GM21576 (cell line): ENCODE data around the gene NAGLU.

Source experiments
- ATAC-seq: cut with Tn5 transposase; IDR thresholded peaks from one replicate; pipeline ENCODE4 v1.9.1; 2021; ENCODE audit warnings: mild to moderate bottlenecking, moderate library complexity; ENCODE audit not compliant: unreplicated experiment

Gene NAGLU

DNA sequence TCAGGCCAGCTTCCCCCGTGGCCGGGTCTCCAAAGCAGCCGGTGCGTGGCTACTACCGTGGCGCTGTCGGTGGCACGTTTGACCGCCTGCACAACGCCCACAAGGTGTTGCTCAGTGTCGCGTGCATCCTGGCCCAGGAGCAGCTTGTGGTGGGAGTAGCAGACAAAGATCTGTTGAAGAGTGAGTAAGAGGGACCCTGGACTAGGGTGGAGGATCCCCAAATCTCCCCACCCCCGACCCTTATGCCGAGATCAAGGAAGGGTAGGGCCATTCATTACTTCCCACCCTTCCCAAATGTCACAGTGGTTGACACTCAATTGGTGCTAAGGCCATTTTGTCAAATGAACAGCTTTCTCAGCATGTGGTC, 27.1 kb downstream of the NAGLU start:
- no peak for ATAC-seq

DNA sequence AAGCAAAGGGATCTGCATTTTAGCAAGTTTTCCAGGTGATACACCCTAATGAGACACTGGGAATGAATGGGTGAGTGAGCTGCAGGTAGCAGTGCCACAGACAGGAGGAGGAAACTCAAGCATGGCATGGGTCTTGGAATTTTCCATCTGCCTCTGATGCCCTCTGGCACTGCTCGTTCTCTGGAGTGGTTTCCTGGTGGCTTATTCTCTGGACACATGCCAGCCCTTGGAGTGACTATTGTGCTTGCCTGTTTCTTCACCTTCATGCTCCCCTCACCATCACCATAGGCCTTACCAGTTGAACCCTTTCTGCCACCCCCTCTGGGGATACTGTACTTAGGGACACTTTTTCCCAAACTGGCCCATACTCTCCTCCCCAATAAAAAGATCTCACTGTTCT, 27.5 kb downstream of the NAGLU start:
- no peak for ATAC-seq

DNA sequence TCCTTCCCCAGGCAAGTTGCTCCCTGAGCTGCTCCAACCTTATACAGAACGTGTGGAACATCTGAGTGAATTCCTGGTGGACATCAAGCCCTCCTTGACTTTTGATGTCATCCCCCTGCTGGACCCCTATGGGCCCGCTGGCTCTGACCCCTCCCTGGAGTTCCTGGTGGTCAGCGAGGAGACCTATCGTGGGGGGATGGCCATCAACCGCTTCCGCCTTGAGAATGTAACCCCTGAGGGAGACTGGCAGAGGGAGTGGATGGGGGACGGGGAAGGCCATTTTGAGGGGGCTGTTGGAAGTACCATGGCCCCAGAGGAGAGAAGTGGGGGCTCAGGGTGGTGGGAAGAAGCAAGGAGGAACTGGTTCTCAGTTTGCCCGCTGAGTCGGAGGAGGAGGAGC, 27.9 kb downstream of the NAGLU start:
- no peak for ATAC-seq

DNA sequence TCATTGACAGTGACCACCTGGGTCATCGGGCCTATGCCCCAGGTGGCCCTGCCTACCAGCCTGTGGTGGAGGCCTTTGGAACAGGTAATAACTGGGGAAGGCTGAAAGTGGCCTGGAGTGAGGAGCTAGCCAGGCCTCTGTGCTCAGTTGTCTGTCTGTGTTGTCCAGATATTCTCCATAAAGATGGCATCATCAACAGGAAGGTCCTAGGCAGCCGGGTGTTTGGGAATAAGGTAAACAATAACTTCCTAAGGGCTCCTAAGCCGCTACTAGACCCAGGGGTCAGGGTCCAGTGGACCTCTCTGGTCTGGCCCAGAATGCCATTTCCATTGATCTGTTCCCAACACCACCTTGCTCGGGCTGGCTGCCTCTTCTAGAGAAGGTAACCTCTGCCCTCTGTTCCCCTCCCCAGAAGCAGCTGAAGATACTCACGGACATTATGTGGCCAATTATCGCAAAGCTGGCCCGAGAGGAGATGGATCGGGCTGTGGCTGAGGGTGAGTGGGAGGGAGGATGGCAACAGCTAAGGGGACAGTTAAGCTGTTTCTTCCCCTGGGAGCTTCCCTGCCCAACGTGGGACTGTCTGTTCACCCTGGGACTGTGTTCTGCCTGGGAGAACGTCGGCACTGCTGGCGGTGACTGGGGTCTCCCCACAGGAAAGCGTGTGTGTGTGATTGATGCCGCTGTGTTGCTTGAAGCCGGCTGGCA, 28.9 kb downstream of the NAGLU start:
- no peak for ATAC-seq

DNA sequence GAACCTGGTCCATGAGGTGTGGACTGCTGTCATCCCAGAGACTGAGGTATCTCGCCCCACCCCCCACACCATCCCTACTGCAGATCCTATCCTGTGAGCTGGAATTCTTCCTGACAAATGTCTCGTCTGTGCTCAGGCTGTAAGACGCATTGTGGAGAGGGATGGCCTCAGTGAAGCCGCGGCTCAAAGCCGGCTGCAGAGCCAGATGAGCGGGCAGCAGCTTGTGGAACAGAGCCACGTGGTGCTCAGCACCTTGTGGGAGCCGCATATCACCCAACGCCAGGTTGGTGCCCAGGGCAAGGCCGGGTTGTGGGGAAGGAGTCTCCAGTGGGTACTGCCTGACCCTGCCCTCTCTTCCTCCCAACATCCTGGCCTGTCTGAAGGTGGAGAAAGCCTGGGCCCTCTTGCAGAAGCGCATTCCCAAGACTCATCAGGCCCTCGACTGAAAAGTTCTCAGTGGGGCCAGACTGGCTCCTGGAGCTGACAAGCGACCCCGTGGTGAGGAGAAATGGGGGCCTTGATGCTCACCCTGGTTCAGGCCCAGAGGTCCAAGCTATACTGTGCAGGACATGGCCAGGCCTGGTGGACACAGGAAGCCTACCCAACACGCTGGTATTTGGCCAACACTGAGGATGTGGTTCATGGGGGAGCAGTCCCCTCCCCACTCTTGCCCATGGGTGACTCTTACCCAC, 29.6 kb downstream of the NAGLU start:
- ATAC-seq, result no peak

DNA sequence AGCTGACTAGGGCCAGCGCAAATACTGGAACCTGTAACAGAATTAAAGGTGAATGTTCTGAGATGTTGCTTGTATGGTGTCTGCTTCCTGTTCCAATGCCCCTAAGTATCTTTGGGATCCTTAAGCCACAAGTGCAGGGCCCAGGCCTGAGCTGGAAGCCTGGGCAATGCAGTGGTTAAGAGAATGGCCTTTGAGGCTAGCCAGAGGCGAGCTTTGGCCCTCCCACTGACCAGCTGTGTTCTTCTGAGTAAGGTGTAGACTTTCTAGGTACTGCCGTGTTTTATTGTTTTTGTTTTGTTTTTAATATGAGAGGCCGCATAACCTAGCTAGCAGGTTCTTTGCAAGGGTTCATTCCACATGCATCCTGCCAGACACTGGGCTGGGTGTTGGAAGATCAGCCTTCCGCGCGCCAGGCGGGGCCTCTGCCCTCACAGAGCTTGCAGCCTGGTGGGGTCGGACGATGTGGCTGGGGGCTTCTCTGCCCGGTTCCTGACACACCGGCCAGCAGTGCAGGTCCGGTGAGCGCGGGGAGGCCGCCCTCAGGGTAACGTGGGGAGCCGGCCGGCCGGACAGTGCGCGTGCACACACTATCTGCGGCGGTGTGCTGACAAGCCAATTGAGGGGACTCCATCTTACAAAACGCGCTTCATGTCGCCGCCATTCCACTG, 30.3 kb downstream of the NAGLU start:
- no peak for ATAC-seq

DNA sequence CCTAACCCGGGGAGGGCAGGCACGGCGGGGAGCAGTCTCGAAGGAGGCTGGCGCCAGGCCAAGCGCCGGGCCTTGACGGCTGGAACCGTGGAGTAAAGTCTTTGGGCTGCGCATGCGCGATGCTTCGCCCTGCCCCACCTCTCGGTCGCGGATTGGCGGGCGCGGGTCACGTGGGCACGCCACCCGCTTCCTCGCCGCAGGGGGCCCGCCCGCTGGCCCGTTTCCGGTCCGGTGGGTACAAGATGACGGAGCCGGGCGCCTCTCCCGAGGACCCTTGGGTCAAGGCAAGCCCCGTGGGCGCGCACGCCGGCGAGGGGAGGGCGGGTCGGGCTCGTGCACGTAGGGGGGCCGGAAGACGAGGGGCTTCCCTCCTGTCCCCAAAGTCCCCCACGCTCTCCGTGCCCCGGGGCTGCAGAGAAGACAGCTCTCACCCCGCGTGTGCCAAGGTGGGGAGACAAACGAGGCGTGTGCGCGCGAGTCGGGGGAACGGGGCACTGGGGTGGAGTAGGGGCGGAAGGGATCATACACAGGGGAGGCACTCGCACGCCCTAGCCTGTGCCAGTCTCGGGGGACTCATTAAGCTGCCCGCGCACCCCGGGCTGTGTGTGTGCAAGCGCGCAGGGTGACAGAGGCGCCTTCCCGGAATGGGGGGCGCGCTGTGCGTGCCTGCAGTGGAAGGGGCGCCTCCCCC, 31.0 kb downstream of the NAGLU start, which contains the start of gene MLX:
MLX (plus strand) TSS at position 218 of the 691 bp plus-strand sequence; CDS start at position 243, 25 bp downstream.
- peak; percentile 42 for ATAC-seq

DNA sequence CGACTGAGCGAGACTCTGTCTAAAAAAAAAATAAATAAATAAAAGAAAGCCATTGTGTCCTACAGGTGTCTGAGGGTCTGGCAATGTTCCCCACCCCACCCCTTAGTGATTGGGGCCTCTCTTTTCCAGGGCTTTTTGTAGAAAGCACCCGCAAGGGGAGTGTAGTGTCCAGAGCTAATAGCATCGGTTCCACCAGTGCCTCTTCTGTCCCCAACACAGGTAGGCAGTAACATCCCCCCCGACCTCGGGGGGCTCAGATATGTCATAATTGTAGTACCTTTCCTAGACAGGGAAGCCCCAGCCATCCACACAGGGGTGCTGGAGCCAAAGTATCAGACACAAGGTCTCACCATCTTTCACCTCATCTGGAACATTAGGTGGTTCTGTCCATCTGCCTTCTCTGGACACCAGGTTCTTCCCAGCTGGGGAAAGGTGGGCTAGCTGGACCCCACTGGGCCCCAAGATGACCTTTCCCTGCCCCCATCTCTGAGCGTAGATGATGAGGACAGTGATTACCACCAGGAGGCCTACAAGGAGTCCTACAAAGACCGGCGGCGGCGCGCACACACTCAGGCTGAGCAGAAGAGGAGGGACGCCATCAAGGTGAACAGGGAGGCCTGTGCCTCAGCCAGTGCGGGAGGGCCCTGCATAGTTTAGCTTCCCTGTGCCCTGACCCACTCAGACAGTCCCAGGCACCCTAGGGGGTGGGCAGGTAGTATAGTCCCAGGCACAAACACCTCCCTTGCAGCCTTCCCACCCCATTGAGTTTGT, 32.5 kb downstream of the NAGLU start:
- ATAC-seq, result no peak

DNA sequence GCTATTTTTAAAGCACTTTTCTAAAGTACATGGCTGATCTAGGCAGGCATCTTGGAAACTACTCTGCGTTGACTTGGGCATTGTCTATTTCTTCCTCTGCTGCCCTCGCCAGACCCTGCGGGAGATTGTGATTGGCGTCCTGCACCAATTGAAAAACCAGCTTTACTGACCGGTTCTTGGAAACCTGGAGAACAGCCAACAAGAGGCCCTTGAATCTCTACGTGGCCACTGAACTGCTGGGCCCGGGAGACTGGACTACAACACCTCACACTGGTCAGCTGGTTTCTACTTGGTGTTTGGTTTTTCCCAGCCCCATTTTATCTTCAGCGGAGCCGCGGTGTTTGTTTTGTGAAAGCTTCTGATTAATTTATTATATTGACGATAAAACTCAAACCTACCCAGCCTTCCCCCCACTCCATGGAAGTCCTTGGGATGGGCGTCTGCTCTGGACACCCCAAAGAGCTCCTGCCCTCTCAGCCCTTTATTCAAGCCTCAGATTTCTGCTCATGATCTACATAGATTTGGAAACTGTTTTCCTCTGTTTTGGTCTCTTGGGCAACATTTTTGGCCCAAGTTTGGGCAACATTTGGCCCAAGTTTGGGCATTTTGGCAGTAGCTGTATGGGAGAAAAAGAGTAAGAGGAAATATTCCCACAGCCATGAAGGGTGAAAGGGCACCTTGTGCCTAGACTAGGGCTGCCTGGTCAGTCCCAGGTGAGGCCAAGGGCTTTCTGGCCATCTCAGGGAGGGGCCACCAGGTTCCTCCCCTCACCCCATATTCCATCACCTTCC, 35.6 kb downstream of the NAGLU start:
- ATAC-seq, result no peak

DNA sequence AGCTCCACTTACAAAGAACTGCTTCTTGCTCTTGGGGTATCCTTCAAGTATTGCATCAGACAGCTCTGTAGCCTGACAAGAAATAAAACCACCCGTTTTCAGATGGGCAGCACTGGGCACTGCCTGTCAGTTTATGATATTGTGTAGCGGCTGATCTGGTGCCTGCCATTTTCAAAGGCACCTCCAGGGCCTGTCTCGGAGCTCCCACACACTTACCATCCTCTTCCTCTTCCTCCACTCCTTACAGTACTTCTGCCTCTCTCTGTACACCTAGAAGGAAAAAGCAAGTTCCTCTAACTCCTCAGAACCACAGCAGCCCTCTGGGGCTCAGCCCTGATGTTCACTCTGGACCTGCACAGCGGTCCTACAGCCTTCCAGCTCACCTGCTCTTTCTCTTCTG, 37.1 kb downstream of the NAGLU start:
- ATAC-seq, result no peak

DNA sequence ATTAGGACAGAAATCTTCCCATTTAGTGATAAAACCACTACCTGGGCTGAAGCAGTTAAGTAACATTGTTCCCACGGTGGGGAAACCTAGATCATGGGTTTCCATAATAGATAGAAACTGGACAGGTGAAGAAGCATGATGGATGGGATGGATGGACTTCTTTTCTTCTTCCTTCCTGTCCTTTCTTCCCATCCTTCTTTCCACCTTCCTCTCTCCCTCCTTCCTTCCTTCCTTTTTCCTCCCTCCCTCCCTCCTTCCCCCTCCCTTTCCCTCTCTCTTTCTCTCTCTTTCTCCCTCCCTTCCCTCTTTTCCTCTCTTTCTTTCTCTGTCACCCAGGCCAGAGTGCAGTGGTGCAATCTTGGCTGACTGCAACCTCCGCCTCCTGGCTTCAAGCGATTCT, 38.4 kb downstream of the NAGLU start:
- ATAC-seq, result no peak

DNA sequence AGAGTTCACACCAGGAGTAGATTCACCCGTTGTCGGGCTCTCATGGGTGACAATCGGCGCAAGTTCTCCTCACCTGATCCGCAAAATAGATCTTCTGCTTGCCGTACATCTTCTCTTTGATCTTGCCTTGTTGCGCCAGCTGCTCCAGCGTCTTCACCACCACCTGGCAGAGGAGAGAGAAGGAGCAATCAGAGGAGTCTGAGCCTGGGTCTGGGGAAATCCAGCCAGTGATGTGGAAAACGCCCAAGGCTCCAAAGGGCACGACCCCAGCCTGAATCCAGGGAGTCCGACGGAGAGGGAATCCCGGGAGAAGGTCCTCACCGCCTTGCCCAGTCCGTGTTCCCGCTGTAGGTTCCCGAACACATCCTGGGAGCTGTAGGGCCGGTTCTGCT, 41.1 kb downstream of the NAGLU start:
- no peak for ATAC-seq

DNA sequence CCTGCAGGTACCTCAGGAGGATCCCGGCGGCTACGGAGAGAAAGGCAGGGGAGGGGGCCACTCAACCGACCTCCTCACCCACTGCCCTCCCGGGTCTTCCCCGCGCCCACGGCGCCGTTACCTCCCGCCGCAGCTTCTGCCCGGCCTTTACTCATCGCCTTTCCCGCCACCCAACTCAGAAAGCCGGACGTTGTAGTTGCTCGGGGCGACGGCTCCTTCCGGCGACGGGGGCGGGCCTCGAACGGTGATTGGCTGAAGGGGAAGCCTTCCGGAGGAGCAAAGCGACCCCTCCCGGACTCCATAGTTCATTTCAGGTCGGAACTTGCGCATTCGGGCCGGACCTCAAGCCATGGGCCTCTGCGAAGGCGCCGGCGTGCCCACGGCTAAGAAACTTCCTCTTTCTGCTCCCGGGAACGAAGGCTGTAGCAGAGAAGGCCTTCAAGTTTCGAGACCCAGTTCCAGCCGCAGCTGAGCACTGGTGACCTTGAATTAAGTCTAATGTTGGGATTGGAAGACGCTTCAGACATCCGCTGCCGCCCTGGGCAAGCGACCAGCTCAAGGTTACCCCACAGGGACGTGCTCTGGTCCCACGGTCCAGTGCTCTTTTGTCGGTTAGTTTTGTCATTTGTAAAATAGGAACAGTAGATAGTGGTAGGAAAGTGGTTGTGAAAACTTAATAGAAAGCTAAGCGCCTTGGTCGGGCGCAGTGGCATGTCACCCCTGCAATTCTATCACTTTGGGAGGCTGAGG, 41.7 kb downstream of the NAGLU start, which contains the start of gene PSMC3IP:
PSMC3IP (minus strand) TSS at position 198 of the 750 bp plus-strand sequence; CDS start at position 155, 43 bp downstream.
- ATAC-seq, result peak; percentile 63

DNA sequence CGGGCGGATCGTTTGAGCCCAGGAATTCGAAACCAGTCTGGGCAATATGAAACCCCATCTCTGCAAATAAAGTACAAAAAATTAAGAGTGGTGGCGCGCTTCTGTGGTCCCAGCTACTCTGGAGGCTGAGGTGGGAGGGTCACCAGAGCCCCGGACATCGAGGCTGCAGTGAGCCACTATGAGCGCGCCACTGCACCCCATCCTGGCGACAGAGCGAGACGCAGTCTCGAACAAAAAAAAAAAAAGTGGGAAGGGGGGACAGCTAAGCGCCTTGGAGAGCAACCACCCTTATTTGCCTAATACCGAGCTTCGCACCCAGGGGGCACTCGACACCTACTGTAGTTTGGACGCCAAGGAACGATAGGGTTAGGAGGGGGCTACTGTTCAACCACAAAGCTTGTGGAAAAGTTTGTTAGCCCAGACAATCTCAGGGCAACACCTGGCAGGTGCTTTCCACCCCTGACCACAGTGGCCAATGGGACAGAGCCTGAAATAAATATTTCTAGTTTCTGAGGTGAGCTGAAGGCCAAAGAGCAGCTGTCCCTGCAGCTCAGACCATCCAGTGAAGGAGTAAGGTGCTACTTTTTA, 42.3 kb downstream of the NAGLU start:
- peak; percentile 45 for ATAC-seq

DNA sequence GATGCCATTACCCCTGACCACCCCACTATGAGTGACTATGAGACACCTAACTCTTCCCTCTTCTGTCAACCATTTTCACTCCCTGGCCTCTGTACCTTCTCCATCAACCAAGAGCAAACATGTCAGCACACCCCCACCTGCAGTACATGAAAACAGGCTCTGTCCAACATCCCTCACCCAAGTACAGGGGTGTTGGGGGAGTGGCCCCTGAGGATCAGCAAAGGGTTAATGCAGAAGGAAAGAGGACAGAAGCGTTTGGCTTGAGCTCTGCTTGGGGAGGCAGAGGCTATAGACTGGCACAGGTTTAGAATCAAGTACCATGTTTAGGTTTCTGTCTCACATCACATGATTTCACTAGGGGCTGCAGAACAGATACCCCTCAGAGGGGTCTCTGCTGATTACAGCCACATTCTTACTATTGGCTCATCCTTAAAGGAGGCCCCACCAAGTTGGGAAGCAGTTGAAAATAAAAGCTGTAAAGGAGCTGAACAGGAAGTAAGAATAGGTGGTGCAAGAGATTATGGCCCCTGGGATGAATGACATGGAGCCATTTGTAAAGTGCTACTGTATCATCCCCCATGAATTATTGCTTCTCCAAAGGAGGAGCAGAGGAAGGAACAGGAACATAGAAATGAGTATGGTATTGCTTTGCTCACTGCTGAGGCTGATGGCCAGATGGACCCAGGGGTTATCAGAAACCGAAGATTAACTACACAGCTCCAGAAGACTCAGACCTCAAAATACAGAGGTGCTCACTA, 43.9 kb downstream of the NAGLU start:
- no peak for ATAC-seq

DNA sequence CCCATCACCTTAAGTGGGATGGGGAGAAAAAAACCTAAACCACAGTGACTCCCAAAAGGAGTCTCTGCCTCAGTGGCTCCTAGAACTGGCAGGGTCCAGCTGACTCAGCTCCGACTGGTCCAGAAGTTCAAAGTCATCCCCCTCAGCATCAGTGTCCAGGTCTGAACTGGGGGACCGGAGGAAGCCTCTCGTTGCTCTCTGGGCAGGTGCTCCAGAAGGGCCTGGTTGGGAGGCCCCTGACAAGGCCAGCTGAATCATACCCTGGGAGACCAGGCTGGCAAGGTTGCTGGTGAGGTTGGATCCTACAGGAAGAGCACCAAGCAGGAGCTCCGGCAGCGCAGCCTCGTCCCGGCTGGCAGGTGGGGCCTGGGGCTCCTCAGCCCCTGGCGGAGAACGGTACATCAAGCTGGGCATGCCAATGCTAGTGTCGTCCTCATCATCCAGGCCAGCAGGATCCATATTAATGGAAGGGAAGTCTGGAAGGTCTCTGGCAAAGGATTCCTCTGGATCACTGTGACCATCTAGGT, 45.8 kb downstream of the NAGLU start:
- ATAC-seq, result no peak

DNA sequence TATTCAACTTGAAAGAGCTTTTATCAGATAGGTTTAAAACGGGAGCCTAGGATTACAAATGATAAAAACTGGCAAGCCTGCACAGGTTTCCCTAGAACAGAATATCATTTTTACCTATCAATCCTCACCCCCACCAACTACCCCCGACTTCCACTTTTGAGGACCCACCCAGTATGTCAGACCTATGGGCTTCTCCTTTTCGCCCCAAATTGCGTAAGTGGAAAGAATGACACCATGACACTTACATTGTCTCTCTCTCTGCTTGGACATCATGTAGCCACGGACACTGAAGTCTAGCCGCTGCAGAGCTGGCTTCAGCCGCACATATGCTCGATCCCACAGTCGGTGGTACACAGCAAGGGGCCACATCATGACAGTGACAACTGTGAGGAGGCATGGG, 48.8 kb downstream of the NAGLU start:
- ATAC-seq, result no peak

DNA sequence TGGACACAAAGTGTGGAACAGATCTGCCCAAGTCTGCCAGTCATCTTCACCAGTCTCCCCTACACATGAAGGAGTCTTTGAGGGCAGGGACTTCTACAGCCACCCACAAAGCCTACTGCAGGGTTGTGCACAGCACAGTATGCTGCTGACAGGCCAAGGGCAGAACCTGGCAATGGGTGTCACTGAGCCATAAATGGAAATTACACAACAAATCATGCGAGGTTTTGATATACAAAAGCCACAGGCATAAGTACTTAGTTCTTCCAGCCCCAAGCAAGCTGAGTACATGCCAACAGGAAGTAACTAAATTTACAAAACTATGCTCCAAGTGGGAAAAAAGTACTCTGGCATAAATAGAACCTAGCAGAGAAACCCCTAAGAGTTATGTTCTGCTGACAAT, 49.3 kb downstream of the NAGLU start:
- ATAC-seq, result no peak
